DMS 273 (cell line): Measurements from ENCODE around the gene MPRIP.

Experiments used
- DNase-seq: peaks from one replicate; lab custom pipeline; 2025; ENCODE audit not compliant: unreplicated experiment; lab: John Stamatoyannopoulos, UW

The MPRIP gene

DNA sequence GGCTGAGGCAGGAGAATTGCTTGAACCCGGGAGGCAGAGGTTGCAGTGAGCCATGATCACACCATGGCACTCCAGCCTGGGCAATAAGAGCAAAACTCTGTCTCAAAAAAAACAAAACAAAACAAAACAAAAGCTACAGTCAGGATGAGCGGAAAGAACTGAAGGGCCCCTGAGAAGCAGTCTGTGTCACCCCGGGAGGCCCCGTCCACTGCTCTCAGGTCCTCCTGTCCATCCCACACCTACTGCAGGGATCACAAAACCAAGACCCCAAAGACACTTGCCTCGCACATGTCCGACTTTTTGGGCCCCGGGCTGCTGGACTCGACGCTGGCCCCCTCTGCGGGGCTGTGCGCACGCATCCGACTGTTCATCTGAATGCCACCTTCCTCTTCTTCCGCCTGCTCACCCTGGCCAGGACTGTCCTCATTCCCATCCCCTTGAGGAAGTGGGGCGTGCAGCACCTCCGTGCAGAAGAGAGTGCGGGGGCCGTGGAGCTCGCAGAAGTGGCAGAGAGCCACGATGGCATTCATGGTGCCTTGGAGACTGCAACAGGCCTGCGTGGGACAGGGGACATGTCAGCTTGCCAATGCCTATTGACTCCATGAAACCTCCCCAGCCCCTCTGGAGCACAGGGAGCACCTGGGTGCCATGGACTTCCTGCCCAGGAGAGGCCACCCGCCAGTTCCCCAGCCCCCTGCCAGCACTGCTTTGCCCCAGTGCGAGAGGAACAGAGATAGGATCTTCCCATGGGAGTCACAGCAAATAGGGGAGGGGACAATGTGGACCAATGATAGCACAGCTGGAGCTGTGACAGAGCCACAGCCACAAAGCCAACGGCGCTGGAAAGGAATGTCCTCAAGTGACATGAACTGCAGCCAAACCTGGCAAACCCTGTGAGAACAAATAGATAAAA lies 185.6 kb downstream of the MPRIP start:
- no peak for DNase-seq

DNA sequence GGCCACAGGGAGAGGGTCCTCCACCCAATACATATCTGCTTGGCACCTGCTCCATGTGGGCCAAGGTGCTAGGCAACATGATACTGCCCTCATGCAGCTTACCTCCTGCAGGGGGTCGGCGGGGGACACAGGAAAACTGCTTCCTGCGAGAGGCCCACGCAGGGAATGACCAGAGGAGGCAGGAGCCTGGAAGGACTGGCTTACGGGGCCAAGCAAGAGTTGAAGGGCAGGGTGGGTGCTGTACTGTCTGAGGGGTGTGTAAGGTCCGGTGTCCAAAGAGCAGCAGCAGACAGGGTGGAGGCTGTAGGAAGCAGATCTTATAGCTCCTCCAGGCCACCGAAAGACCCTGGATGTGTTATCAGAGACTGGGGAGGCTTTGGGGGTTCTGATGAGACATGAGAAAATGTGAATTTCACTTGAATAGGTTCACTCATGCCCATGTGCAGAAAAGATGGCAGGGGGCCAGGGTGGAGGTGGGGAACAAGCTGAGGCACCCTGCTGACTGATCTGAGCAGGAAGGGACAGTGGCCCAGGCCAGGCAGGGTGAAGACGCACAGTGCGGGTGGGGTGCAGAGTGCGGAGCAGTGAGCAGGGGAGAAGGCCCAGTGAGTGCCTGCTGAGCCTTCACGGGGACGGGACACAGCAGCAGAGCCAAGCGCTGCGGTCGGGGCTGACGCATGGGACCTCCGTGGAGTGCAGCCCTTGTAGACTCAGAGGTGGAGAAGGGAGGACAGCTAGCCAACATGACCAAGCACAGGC lies 186.4 kb downstream of the MPRIP start:
- DNase-seq = no peak

DNA sequence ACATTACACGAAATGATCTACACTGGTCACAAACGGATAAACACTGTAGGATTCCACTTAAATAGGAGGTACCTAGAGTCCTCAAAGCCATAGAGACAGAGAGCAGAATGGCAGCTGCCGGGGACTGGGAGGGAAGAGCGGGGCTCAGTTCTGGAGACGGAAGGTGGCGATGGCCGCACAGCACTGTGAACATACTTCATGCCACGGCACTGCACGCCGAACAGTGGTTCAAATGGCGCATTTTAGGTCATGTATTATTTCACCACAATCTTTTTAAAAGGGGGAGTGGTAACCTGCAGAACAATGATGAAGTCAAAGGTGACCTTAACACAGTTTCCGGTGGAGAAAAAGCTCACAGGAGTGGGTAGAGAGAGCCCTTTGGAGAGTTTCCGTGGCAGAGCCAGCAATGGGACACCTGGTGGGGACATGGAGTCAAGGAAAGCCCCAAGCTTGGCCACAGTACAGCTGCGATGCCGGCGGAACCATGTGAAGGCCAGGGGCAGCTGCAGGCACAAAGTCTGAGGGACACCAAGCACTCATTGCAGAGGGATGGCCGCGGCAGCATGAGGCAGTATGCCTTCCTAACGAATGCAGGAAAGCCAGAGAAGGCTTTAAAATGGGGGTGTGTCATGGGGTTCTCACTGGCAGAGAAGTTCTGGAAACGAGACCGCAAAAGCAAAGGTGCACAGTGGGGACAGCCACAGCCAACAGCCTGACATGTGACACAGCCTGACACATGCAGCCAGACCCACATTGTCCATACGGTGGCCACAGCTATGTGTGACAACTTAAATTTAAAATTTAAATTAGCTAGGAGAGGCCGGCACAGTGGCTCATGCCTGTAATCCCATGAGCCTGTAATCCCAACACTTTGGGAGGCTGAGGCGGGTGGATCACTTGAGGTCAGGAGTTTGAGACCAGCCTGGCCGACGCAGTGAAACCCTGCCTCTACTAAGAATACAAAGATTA lies 187.4 kb downstream of the MPRIP start:
- no peak for DNase-seq

DNA sequence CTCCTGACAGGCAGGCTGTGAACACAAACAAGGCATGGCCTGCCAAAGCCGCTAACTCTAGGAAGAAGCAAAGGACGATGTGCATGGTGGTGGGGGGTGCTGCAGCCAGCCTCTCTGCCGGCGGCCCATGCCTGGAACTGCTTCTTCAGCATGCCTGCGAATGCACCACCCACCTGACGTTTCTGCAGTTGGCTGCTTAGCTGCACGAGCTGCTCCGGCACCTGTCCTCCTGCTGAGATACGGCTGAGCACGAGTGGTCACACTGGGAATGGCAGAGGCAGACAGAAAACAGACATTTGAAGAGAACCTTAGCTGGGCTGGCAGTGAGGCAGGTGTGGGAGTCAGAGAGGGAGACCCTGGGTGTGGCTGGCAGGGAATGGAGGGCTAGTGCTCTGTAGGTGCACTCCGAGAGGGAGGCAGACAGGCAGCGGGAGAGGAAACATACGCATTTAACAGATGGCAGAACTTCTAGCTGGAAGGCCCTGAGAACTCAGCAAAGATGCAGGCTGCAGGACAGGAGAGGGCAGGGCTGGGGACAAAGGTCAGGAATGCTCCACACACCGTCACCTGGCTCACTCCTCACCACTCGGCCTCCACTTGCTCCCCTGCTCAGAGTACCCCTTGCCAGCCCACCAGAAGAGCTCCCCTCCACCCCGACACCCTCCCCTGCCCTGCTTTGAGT lies 189.5 kb downstream of the MPRIP start:
- no peak for DNase-seq

DNA sequence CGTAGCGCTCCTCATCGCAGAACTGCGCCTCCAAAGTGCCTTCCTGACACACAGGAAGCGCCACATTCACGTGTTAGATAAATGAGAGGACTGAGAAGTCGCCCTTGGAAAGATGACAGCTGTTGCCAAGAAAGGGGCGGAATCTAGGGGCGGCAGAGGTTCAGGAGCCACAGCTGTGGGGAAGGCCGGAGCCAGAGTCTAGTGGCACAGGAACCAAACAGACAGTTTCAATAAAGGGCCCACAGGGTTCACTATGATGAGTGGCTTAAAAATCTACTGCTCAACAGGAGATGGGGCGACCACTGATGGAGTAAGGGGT lies 190.0 kb downstream of the MPRIP start:
- no peak for DNase-seq

DNA sequence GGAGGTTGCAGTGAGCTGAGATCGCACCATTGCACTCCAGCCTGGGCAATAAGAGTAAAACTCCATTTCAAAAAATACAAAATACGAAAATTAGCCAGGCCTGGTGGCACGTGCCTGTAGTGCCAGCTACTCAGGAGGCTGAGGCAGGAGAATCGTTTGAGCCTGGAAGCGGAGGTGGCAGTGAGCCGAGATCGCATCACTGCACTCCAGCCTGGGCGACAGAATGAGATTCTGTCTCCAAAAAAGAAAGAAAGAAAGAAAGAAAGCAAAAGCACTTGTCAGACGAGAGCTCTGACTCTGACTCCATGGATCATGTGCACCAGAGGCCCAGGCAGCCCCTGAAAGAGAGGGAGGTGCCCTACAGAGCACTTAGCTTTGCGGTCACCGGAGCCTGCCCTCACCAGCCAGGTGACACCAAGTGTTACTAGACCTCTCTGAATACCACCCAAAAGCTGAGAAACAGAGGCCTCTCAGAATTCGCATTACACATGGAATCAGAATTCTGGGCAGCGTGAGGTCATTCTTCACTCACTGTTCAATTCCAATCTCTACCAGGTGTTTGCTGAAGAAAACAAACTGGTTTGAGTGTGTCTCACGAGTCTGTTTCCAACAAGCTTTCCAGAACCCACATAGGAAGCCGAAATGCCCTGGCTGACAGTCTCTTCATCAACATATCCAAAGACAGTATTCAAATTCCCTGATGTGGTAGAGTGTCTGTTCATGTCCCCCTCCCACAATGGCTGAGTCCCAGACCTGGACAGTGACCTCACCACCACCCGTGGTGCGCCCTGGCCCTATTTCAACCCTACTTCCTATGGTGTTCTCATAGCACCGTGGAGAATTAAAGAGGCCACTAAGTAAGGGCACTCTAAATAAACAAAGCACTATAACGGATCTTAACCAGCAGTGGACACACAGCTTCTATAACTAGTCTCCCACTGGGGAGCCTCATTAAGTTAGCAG lies 193.2 kb downstream of the MPRIP start:
- peak; percentile 37 for DNase-seq

DNA sequence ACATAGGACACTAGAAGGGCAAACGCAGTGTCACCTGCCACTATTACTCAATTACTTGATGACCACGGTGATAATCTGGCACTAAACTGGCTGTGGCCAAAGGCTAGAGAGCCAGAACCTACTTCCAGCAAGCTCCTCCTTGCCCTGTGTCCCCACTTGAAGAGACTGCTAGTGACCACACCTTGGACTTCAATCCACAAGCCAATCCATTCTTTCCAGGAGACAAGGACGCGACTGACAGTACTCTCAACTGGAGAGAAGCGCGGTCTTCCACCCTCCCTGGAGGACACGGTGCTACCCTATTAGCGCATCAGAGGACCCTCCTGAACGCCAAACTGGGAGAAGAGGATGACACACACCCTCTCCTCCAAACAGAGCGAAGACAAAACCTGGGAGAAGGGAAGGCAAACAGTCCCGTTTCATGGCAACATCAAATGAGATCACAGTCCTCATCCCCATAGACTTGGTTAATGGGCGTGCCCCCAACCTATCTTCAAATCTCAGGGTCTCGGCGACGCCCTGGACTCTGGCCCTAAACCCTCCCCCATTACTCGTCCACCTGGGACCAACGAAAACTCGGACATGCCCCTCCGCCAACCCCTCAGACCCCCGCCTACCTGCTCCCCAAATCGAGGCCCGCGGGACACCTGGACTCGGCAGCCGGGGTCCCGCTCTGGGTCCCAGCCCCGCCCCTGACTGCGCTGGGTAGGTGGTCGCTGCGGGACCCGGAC lies 194.2 kb downstream of the MPRIP start:
- DNase-seq = peak; percentile 41

DNA sequence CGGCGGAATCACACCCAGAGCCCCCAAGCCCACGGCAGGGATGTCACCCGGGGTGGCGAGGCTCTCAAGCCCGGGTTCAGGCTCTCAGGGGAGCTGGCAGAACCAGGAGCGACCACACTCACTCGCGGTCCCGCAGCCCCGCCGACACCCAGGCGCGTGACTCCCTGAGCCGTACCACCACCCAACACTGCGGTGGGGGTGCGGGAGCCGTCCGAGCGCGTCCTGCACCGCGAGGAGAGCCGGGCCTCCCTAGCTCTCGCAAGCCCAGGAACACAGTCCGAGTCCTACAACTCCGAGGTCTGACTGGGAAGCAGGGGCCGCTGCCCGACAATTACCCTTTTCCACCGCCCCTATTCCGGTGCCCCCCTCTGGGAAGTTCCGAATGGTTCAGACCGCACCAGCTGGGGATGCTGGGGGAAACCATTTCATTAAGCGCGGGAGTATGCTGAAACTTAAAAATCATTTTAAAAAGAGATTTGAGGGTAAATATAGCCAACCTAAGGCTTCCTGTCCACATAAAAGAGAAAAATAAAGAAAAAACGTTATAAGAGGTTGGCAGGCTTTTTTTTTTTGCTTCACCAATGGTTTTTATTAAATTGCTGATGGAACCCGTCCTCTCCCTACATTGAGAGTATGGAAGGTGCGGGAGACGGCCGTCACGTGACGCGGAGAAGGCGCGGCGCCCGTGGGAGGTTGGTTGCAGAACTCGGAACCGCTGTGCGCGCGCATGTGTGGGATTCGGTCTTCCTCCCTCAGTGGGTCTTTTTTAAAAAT lies 195.0 kb downstream of the MPRIP start, which contains the start of gene FLCN:
Gene FLCN, minus strand, starts transcription at position 143 of the 774 bp plus-strand sequence. CDS start 9,031 bp downstream, outside the sequence.
- peak; percentile 90 for DNase-seq

DNA sequence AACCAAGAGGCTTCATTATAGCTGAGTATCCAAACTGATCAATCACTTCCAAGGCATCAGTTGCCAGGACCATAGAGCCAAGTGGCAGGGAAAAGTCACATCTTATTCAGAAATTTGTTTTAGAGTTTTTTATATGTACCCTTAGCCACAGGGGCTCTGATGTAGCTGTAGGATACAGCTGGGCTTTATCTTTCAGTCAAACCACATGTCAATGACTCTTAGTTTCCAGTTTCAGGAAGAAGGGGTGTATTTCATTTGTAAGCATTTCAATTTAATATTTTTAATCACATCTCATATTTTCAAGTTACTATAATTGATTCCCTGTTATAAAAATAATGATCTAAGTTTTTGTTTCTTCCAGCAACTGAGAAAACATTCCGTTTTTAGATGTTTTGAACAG lies 197.6 kb downstream of the MPRIP start:
- no peak for DNase-seq

DNA sequence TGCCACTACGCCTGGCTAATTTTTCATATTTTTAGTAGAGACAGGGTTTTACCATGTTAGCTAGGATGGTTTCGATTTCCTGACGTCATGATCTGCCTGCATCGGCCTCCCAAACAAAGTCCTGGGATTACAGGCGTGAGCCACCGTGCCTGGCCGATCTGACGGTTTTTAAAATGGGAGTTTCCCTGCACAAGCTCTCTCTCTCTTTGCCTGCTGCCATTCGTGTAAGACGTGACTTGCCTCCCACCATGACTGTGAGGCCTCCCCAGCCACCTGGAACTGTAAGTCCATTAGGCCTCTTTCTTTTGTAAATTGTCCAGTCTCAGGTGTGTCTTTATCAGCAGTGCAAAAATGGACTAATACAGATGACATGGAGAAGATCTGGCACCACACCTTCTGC lies 199.4 kb downstream of the MPRIP start:
- DNase-seq = no peak

DNA sequence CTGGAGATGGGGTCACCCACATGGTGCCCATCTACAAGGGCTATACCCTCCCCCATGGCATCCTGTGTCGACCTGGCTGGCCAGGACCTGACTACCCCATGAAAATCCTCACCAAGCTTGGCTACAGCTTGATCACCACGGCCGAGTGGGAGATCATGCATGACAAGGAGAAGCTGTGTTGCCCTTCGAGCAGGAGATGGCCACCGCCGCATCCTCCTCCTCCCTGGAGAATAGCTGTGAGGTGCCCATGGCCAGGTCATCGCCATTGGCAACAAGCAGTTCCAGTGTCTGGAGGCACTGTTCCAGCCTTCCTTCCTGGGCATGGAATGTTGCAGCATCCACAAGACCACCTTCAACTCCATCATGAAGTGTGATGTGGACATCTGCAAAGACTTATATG lies 200.0 kb downstream of the MPRIP start:
- DNase-seq = no peak
